ENCODE data around the gene CPXM1. TPM values are rescaled to one million over a fixed set of nuclear protein-coding genes. Genes with fewer than 3 reads are reported as not detected.
"Not testable (repeated sequence)": the region's sequence is repeated elsewhere in the genome, so short reads cannot be mapped to it uniquely, and the experiment has no call there.

Gene CPXM1
- total and polyA plus RNA-seq, 11 donors: 0.27 to 21.5 (median 0.72) TPM

DNA sequence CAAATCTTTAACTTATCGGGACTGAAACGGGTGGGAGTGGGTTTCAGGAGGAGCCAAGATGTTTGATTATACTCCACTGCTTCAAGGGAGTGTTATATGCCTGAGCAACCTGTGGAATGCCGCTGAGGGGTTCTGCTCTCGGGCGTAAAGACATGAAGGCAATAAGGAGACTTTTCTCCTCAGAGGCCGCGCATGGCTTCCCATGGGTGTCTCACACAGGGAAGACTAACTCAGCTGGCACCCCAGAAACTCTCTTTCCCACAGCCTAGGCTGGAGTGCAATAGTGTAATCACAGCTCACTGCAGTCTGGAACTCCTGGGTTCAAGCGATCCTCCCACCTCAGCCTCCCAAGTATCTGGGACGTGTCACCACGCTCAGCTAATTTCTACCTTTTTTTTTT, 9.3 kb upstream of the CPXM1 start:
- H3K36me3 ChIP-seq: no peaks in the 10 kb centered on the region
- peaks cover 11 to 74% (median 29%) of the 10 kb centered on the region in 9 donors for H3K27me3 ChIP-seq
- peaks cover 0 to 11% (median 0%) of the 10 kb centered on the region in 12 donors for H3K4me1 ChIP-seq
- H3K27ac ChIP-seq: no peak overlapping the region
- H3K9me3 ChIP-seq: peaks cover 0 to 18% (median 7%) of the 10 kb centered on the region in 12 donors
- no peak overlapping the region for H3K4me3 ChIP-seq
- DNase-seq (no peak), ATAC-seq (no peak)
- no peak for TF ChIP-seq CTCF (IDR thresholded peaks at IDR 0.05)
- TF ChIP-seq POLR2A (IDR thresholded peaks at IDR 0.05): no peak
- intact Hi-C loops (cut with DNase I): loop anchor here in 1 of 10 donors (5.0 kb wide), 1 partner anchor 47 kb away; no protein-coding TSS in a partner anchor
- 88 to 91% (median 89%) methylated on average over 10 of the region's 10 CpGs for WGBS, 4 donors

DNA sequence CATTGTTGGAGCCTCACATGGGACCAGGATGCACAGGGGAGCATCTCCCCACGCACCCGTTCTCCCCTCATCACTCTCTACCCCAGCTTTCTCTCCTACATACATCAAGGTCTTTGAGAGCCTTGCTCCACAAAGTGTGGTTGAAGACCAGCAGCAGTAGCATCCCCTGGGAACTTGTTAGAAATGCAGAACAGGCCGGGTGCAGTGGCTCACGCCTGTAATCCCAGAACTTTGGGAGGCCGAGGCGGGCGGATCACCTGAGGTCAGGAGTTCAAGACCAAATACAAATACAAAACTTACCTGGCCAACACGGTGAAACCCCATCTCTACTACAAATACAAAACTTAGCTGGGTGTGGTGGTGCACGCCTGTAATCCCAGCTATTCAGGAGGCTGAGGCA, 7.5 kb upstream of the CPXM1 start:
- 72 to 90% (median 80%) methylated on average over 7 to 9 of the region's 9 CpGs for WGBS, 4 donors
- intact Hi-C loops (cut with DNase I): not testable (repeated sequence)

DNA sequence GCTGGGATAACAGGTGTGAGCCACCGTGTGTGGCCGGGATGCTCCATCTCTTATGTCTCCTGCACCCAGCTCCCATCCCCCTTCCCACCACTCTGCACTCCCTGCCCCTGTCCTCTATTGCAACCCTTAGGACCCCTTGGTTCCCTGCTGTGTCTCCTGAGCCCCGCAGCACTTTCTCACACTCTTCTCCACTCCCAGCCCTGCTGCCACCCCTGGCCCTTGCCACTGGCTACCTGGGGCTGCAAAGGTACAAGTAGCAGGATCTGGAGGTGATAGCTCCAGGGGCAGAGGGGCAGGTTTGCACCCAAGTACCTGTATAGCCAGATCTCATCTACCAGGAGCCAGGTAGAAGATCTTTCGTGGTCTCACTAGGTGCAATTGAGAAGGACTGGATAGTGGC, 6.6 kb upstream of the CPXM1 start:
- H3K27me3 ChIP-seq: peaks cover 13 to 94% (median 46%) of the 10 kb centered on the region in 9 donors

More for the DNA sequence above, 7.5 kb upstream of the CPXM1 start:
- H3K4me3 ChIP-seq, H3K36me3 ChIP-seq, H3K27ac ChIP-seq, DNase-seq, ATAC-seq: not testable (repeated sequence)
- peaks cover 0 to 18% (median 7%) of the 10 kb centered on the region in 12 donors for H3K9me3 ChIP-seq
- peaks cover 0 to 12% (median 0%) of the 10 kb centered on the region in 12 donors for H3K4me1 ChIP-seq
- peaks cover 13 to 92% (median 39%) of the 10 kb centered on the region in 9 donors for H3K27me3 ChIP-seq

GRCh38 chr20:2806351-2806701, 5.9 kb upstream of the CPXM1 start:
- TF ChIP-seq CTCF (IDR thresholded peaks at IDR 0.05) (no peak), POLR2A (IDR thresholded peaks at IDR 0.05) (no peak)
- ATAC-seq: no peak
- WGBS, 4 donors: 47 to 50% (median 49%) methylated on average over 4 of the region's 4 CpGs
- H3K4me3 ChIP-seq: no peak overlapping the region
- no peak for DNase-seq
- peaks cover 0 to 5% (median 0%) of the 10 kb centered on the region in 12 donors for H3K9me3 ChIP-seq
- H3K27me3 ChIP-seq: peaks cover 15 to 96% (median 53%) of the 10 kb centered on the region in 9 donors
- peaks cover 0 to 12% (median 0%) of the 10 kb centered on the region in 12 donors for H3K4me1 ChIP-seq
- H3K36me3 ChIP-seq: no peaks in the 10 kb centered on the region
- H3K27ac ChIP-seq: no peak overlapping the region
- intact Hi-C loops (cut with DNase I): no loop called here

More for the DNA sequence above, 6.6 kb upstream of the CPXM1 start:
- H3K9me3 ChIP-seq: peaks cover 0 to 12% (median 3%) of the 10 kb centered on the region in 12 donors
- peaks cover 0 to 12% (median 0%) of the 10 kb centered on the region in 12 donors for H3K4me1 ChIP-seq
- no peak for TF ChIP-seq CTCF (IDR thresholded peaks at IDR 0.05)
- TF ChIP-seq POLR2A (IDR thresholded peaks at IDR 0.05): no peak
- H3K27ac ChIP-seq: no peak overlapping the region
- DNase-seq (no peak), ATAC-seq (no peak)
- 72 to 85% (median 78%) methylated on average over 4 of the region's 4 CpGs for WGBS, 4 donors
- intact Hi-C loops (cut with DNase I): no loop called here
- no peaks in the 10 kb centered on the region for H3K36me3 ChIP-seq
- no peak overlapping the region for H3K4me3 ChIP-seq
